Measurements from ENCODE around the gene OCRL.

The OCRL gene

GRCh38 chrX:129540068-129540653 is at the start of gene OCRL:
Gene OCRL (plus strand): TSS chrX:129540259. CDS start chrX:129540440, 181 bp downstream.
- DNase-seq (ENCODE audit: low read depth in 2 of 2), result peak; percentile 33 to 42

- no peak for DNase-seq (ENCODE audit: low read depth in 2 of 2)
Observed at GRCh38 chrX:129490330-129490729, 49.7 kb upstream of the OCRL start.

GRCh38 chrX:129493643-129494042 is 46.4 kb upstream of the OCRL start:
- no peak for DNase-seq (ENCODE audit: low read depth in 2 of 2)

GRCh38 chrX:129494887-129495286 is 45.2 kb upstream of the OCRL start:
- DNase-seq (ENCODE audit: low read depth in 2 of 2), result no peak

- DNase-seq (ENCODE audit: low read depth in 2 of 2), result no peak
Observed at GRCh38 chrX:129495900-129496299, 44.2 kb upstream of the OCRL start.

- no peak for DNase-seq (ENCODE audit: low read depth in 2 of 2)
Observed at GRCh38 chrX:129496625-129497024, 43.4 kb upstream of the OCRL start.

- no peak for DNase-seq (ENCODE audit: low read depth in 2 of 2)
Observed at GRCh38 chrX:129497146-129497843, 42.8 kb upstream of the OCRL start.

GRCh38 chrX:129510331-129510730 is 29.7 kb upstream of the OCRL start:
- DNase-seq (ENCODE audit: low read depth in 2 of 2), result no peak

GRCh38 chrX:129511689-129512088 is 28.4 kb upstream of the OCRL start:
- DNase-seq (ENCODE audit: low read depth in 2 of 2), result no peak

- DNase-seq (ENCODE audit: low read depth in 2 of 2), result no peak
Observed at GRCh38 chrX:129512409-129512808, 27.6 kb upstream of the OCRL start.

- DNase-seq (ENCODE audit: low read depth in 2 of 2), result no peak
Observed at GRCh38 chrX:129516402-129516801, 23.7 kb upstream of the OCRL start.

- no peak for DNase-seq (ENCODE audit: low read depth in 2 of 2)
Observed at GRCh38 chrX:129520151-129520550, 19.9 kb upstream of the OCRL start.

- DNase-seq (ENCODE audit: low read depth in 2 of 2), result no peak
Observed at GRCh38 chrX:129522184-129523078, 17.6 kb upstream of the OCRL start.

GRCh38 chrX:129523079-129523911 is 16.8 kb upstream of the OCRL start, which contains the start of gene SMARCA1:
Gene SMARCA1 (minus strand): TSS chrX:129523490. CDS start chrX:129523370, 120 bp downstream.
- DNase-seq (ENCODE audit: low read depth in 2 of 2), result no peak

GRCh38 chrX:129524250-129524850 is 15.7 kb upstream of the OCRL start:
- DNase-seq (ENCODE audit: low read depth in 2 of 2), result no peak

- DNase-seq (ENCODE audit: low read depth in 2 of 2), result no peak
Observed at GRCh38 chrX:129525162-129525561, 14.9 kb upstream of the OCRL start.

- no peak for DNase-seq (ENCODE audit: low read depth in 2 of 2)
Observed at GRCh38 chrX:129525896-129526295, 14.2 kb upstream of the OCRL start.

- no peak for DNase-seq (ENCODE audit: low read depth in 2 of 2)
Observed at GRCh38 chrX:129529685-129530281, 10.3 kb upstream of the OCRL start.

GRCh38 chrX:129530410-129530809 is 9.6 kb upstream of the OCRL start:
- no peak for DNase-seq (ENCODE audit: low read depth in 2 of 2)

- DNase-seq (ENCODE audit: low read depth in 2 of 2), result no peak
Observed at GRCh38 chrX:129531132-129531531, 8.9 kb upstream of the OCRL start.
